HCT116 (cell line): ENCODE measurements around the gene CADPS. TPM values are rescaled to one million over a fixed set of nuclear protein-coding genes. Genes with fewer than 3 reads are reported as not detected.

Experiments
- ATAC-seq: fragments of 200-7000 bp; cut with Tn5 transposase; 2 replicates; pipeline ENCODE4 v1.9.1; 2020; ENCODE audit warnings: mild to moderate bottlenecking, moderate library complexity
- BruUV-seq: library from RNA; stranded (reverse); fragments of 400-500 nt; replicated peaks from 2 replicates; lab custom pipeline; 2021; lab: Mats Ljungman, UMichigan
- CTCF ChIA-PET: fragments of 300-600 bp; sonication (Branson Sonifier 250); formaldehyde crosslinking; loops from one replicate; lab custom pipeline; 2021; ENCODE audit warnings: antibody characterized with exemption; lab: Charles Lee
- POLR2A ChIA-PET: fragments of 300-600, 350-600 bp; sonication (Branson Sonifier 250); formaldehyde crosslinking; loops from one replicate; lab custom pipeline; 2021; ENCODE audit warnings: antibody characterized with exemption; lab: Charles Lee
- RAD21 ChIA-PET, 2 experiments: fragments of 300-600 bp; sonication (Branson Sonifier 250); formaldehyde crosslinking; loops; one replicate each; lab custom pipeline; 2023; ENCODE audit warnings: low total read pairs in 2 of 2; ENCODE audit not compliant: uncharacterized antibody in 2 of 2, unreplicated experiment in 2 of 2, low non-redundant PET in 1 of 2; lab: Charles Lee
- DNase-seq: peaks from one replicate; pipeline ENCODE4 v3.0.0-alpha.2; 2010; ENCODE audit warnings: low read depth, low spot score
- H2AFZ ChIP-seq: fragments of 200-600 bp; shearing (Covaris generic), sonication (generic); 2 replicates; pipeline ENCODE4 v1.6.1; 2017; ENCODE audit warnings: low read depth, mixed run types, mixed read lengths, antibody characterized with exemption, low read length; ENCODE audit not compliant: poor library complexity, severe bottlenecking
- H3K27ac ChIP-seq: 2 replicates; pipeline ENCODE4 v1.5.1; 2012; ENCODE audit warnings: low read depth, low read length
- H3K27me3 ChIP-seq: fragments of 200-600 bp; sonication (generic); 2 replicates; pipeline ENCODE4 v1.6.1; 2016; ENCODE audit warnings: mixed run types, low read length, mixed read lengths; ENCODE audit not compliant: insufficient read depth
- H3K36me3 ChIP-seq, 2 experiments: fragments of 200-500 bp in 1 of 2; fragments of 200-600 bp in 1 of 2; sonication (Bioruptor generic) in 1 of 2; sonication (generic) in 1 of 2; 2 replicates each; pipeline versions ENCODE4 v1.5.1 to v1.6.1; 2014 to 2016; ENCODE audit warnings: low read length in 2 of 2, inconsistent platforms in 1 of 2, mixed read lengths in 1 of 2, mixed run types in 1 of 2; ENCODE audit not compliant: insufficient read depth in 2 of 2, control insufficient read depth in 1 of 2
- H3K4me1 ChIP-seq, 2 experiments: fragments of 200-600 bp in 1 of 2; sonication (generic) in 1 of 2; 2 replicates each; pipeline versions ENCODE4 v1.5.1 to v1.6.1; 2012 to 2017; ENCODE audit warnings: low read length in 2 of 2, inconsistent platforms in 1 of 2, mild to moderate bottlenecking in 1 of 2, mixed read lengths in 1 of 2, mixed run types in 1 of 2, moderate library complexity in 1 of 2; ENCODE audit not compliant: insufficient read depth in 2 of 2, control insufficient read depth in 1 of 2
- H3K4me2 ChIP-seq: fragments of 200-600 bp; sonication (generic); 2 replicates; pipeline ENCODE4 v1.6.1; 2017; ENCODE audit warnings: mixed run types, low read length, mixed read lengths
- H3K4me3 ChIP-seq, 2 experiments: fragments of 200-600 bp in 1 of 2; sonication (generic) in 1 of 2; replicated peaks in 1 of 2; 2 replicates each; pipeline ENCODE4 v1.5.1; 2011 to 2016; ENCODE audit warnings: low read length in 2 of 2, control low read depth in 1 of 2, low read depth in 1 of 2, mild to moderate bottlenecking in 1 of 2, mixed read lengths in 1 of 2, mixed run types in 1 of 2
- H3K79me2 ChIP-seq: fragments of 200-600 bp; sonication (generic); 2 replicates; pipeline ENCODE4 v1.6.1; 2017; ENCODE audit warnings: mild to moderate bottlenecking, mixed run types, low read length, moderate library complexity, mixed read lengths; ENCODE audit not compliant: insufficient read depth
- H3K9ac ChIP-seq: fragments of 200-600 bp; sonication (generic); 2 replicates; pipeline ENCODE4 v1.6.1; 2016; ENCODE audit warnings: low read length, mixed read lengths
- H3K9me2 ChIP-seq: fragments of 200-600 bp; sonication (generic), shearing (Covaris generic); 2 replicates; pipeline ENCODE4 v1.6.1; 2017; ENCODE audit warnings: mixed run types, mild to moderate bottlenecking, moderate library complexity; ENCODE audit not compliant: insufficient read depth
- H3K9me3 ChIP-seq, 2 experiments: fragments of 200-500 bp in 1 of 2; fragments of 200-600 bp in 1 of 2; sonication (Bioruptor generic) in 1 of 2; sonication (generic) in 1 of 2; 2 replicates each; pipeline ENCODE4 v1.6.1; 2014 to 2017; ENCODE audit warnings: low read length in 2 of 2, mixed read lengths in 2 of 2, inconsistent platforms in 1 of 2, low read depth in 1 of 2, mild to moderate bottlenecking in 1 of 2, mixed run types in 1 of 2, moderate library complexity in 1 of 2; ENCODE audit not compliant: control insufficient read depth in 1 of 2, insufficient read depth in 1 of 2
- H4K20me1 ChIP-seq: fragments of 200-600 bp; sonication (generic), shearing (Covaris generic); 2 replicates; pipeline ENCODE4 v1.6.1; 2017; ENCODE audit warnings: mixed run types, mild to moderate bottlenecking, moderate library complexity; ENCODE audit not compliant: insufficient read depth
- ATF3 ChIP-seq: IDR thresholded peaks from 2 replicates; pipeline ENCODE4 v1.6.1; 2012
- CEBPB ChIP-seq: IDR thresholded peaks from 2 replicates; pipeline ENCODE4 v1.6.1; 2012; ENCODE audit warnings: low read depth
- EZH2 ChIP-seq: fragments of 200-600 bp; sonication (generic); IDR thresholded peaks from 2 replicates; pipeline ENCODE4 v1.6.1; 2017; ENCODE audit warnings: antibody characterized with exemption, mixed run types
- EZH2phosphoT487 ChIP-seq: fragments of 200-600 bp; IDR thresholded peaks from 2 replicates; pipeline ENCODE4 v1.6.1; 2018; ENCODE audit warnings: antibody characterized with exemption, borderline replicate concordance
- JUND ChIP-seq: IDR thresholded peaks from 2 replicates; pipeline ENCODE4 v1.6.1; 2012
- POLR2AphosphoS5 ChIP-seq: IDR thresholded peaks from 2 replicates; pipeline ENCODE4 v1.6.1; 2011; ENCODE audit warnings: mild to moderate bottlenecking, low read depth, low read length, moderate library complexity
- REST ChIP-seq: IDR thresholded peaks from 2 replicates; pipeline ENCODE4 v1.6.1; 2012; ENCODE audit warnings: low read depth
- SP1 ChIP-seq: IDR thresholded peaks from 2 replicates; pipeline ENCODE4 v1.6.1; 2012; ENCODE audit warnings: low read depth
- SRF ChIP-seq: IDR thresholded peaks from 2 replicates; pipeline ENCODE4 v1.6.1; 2012; ENCODE audit warnings: low read depth
- YY1 ChIP-seq: IDR thresholded peaks from 2 replicates; pipeline ENCODE4 v1.6.1; 2011; ENCODE audit warnings: low read length, low read depth, moderate library complexity, mild to moderate bottlenecking; ENCODE audit not compliant: insufficient replicate concordance; ENCODE audit errors: extremely low read depth
- ZNF274 ChIP-seq: fragments of 200-500 bp; sonication (Bioruptor generic); IDR thresholded peaks from 2 replicates; pipeline ENCODE4 v1.6.1; 2014; ENCODE audit warnings: mild to moderate bottlenecking, low read depth, low read length, inconsistent platforms
- intact Hi-C: fragments of 100-400 bp; cut with micrococcal nuclease; formaldehyde crosslinking; loops from 2 replicates; pipeline ENCODE4 v1.10.0; 2022
- total RNA-seq: library from RNA; stranded (reverse); gene quantifications from one replicate; pipeline ENCODE4 v1.2.1, GENCODE V29; 2021; ENCODE audit not compliant: unreplicated experiment
- TF ChIP-seq, protein P1 (sequence below): IDR thresholded peaks from 2 replicates; pipeline ENCODE4 v1.6.1; 2012

CADPS gene
- total RNA-seq, 1 experiment from 2014 or later = not detected

GRCh38 chr3:62827550-62827949 lies 47.7 kb downstream of the CADPS start:
- Histone ChIP-seq H3K9me2 (no peaks in the 10 kb centered on the region), H3K4me3 (no peak overlapping the region), H3K4me1 (no peaks in the 10 kb centered on the region), H3K27me3 (no peaks in the 10 kb centered on the region; the same call in 1 of the 2 replicates), H3K4me2 (no peak overlapping the region), H3K36me3 (no peaks in the 10 kb centered on the region), H3K79me2 (no peaks in the 10 kb centered on the region), H4K20me1 (no peaks in the 10 kb centered on the region), H3K9ac (no peak overlapping the region), H3K27ac (no peak overlapping the region), H2AFZ (no peak overlapping the region), H3K9me3 (no peaks in the 10 kb centered on the region)
- intact Hi-C loops = no loop called here
- ATAC-seq = no peak
- ChIA-PET RAD21 (no interaction called here), POLR2A (no interaction called here), CTCF (no interaction called here)
- TF ChIP-seq ZNF274 = no peak
- TF ChIP-seq, protein P1, sequence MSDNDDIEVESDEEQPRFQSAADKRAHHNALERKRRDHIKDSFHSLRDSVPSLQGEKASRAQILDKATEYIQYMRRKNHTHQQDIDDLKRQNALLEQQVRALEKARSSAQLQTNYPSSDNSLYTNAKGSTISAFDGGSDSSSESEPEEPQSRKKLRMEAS = no peak
- TF ChIP-seq SRF = no peak
- no peak for TF ChIP-seq ATF3
- TF ChIP-seq YY1 = no peak
- no peak for TF ChIP-seq EZH2phosphoT487
- no peak for TF ChIP-seq JUND
- no peak for TF ChIP-seq EZH2
- TF ChIP-seq POLR2AphosphoS5 = no peak
- no peak for TF ChIP-seq CEBPB
- TF ChIP-seq REST = no peak
- no peak for TF ChIP-seq SP1
- DNase-seq = no peak
- BruUV-seq = no TSS peak
